Activated CD4-positive, alpha-beta T cell treated with anti-CD3 and anti-CD28 coated beads, Interleukin-2, amount 10 ng/mL, durations not matched to agents 7 days and 5 days (primary cell): Measurements from ENCODE around the gene LETM1. TPM values are rescaled to one million over a fixed set of nuclear protein-coding genes. Genes with fewer than 3 reads are reported as not detected.

ENCODE experiments used
- CTCF ChIA-PET: fragments of 350-600 bp; sonication (Branson Sonifier 250); formaldehyde crosslinking; loops from one replicate; lab custom pipeline; 2021; ENCODE audit warnings: antibody characterized with exemption; lab: Charles Lee
- POLR2A ChIA-PET: fragments of 350-600 bp; sonication (Branson Sonifier 250); formaldehyde crosslinking; loops from one replicate; lab custom pipeline; 2021; ENCODE audit warnings: antibody characterized with exemption; lab: Charles Lee
- DNase-seq: peaks from one replicate; pipeline ENCODE4 v3.0.0-alpha.2; 2020
- H3K27ac Mint-ChIP-seq: one replicate; pipeline ENCODE4 v1.8.0; 2021; ENCODE audit warnings: mild to moderate bottlenecking, moderate library complexity, mixed read lengths
- H3K27me3 Mint-ChIP-seq: one replicate; pipeline ENCODE4 v1.8.0; 2021; ENCODE audit warnings: mixed read lengths
- H3K36me3 Mint-ChIP-seq: one replicate; pipeline ENCODE4 v1.8.0; 2021; ENCODE audit warnings: low read depth, mixed read lengths
- H3K4me1 Mint-ChIP-seq: one replicate; pipeline ENCODE4 v1.8.0; 2021; ENCODE audit warnings: mixed read lengths
- H3K4me3 Mint-ChIP-seq: one replicate; pipeline ENCODE4 v1.8.0; 2021; ENCODE audit warnings: mild to moderate bottlenecking, moderate library complexity, mixed read lengths
- H3K9me3 Mint-ChIP-seq: one replicate; pipeline ENCODE4 v1.8.0; 2021; ENCODE audit warnings: mixed read lengths
- total RNA-seq, 2 experiments: library from RNA; stranded (reverse); gene quantifications; one replicate each; pipeline ENCODE4 v1.2.3, GENCODE V29; 2021

The LETM1 gene
- total RNA-seq, 2 experiments from 2014 or later, result 40.7 to 49.5 TPM

GRCh38 chr4:1862055-1862911 is 6.3 kb upstream of the LETM1 start:
- peak overlapping the region; percentile 50 for H3K4me3 Mint-ChIP-seq
- CTCF ChIA-PET, result no interaction called here
- POLR2A ChIA-PET, result no interaction called here

GRCh38 chr4:1859389-1859753 is 3.4 kb upstream of the LETM1 start:
- Mint-ChIP-seq H3K36me3 (no peaks in the 10 kb centered on the region), H3K4me1 (peaks cover 39% of the 10 kb centered on the region), H3K4me3 (no peak overlapping the region), H3K27ac (no peak overlapping the region), H3K27me3 (no peaks in the 10 kb centered on the region), H3K9me3 (no peaks in the 10 kb centered on the region)
- no peak for DNase-seq
- CTCF ChIA-PET, result interaction anchor here (0.6 kb wide), 1 partner anchor 696 kb away, joined by 3 read pairs; no protein-coding TSS in a partner anchor
- POLR2A ChIA-PET, result no interaction called here

More at GRCh38 chr4:1862055-1862911, 6.3 kb upstream of the LETM1 start:
- Mint-ChIP-seq H3K36me3 (no peaks in the 10 kb centered on the region), H3K27ac (peak overlapping the region; percentile 66), H3K27me3 (no peaks in the 10 kb centered on the region), H3K4me1 (peaks cover 28% of the 10 kb centered on the region), H3K9me3 (no peaks in the 10 kb centered on the region)
- no peak for DNase-seq

GRCh38 chr4:1857931-1858330 is 2.0 kb upstream of the LETM1 start:
- Mint-ChIP-seq H3K27me3 (no peaks in the 10 kb centered on the region), H3K9me3 (no peaks in the 10 kb centered on the region), H3K4me3 (no peak overlapping the region), H3K36me3 (no peaks in the 10 kb centered on the region), H3K4me1 (peaks cover 44% of the 10 kb centered on the region), H3K27ac (no peak overlapping the region)
- DNase-seq, result no peak
- ChIA-PET CTCF (interaction anchor here (0.6 to 2.0 kb wide), 3 partner anchors 9 to 41 kb away, joined by 3 to 4 read pairs (median 4); no protein-coding TSS in a partner anchor), POLR2A (no interaction called here)

DNA sequence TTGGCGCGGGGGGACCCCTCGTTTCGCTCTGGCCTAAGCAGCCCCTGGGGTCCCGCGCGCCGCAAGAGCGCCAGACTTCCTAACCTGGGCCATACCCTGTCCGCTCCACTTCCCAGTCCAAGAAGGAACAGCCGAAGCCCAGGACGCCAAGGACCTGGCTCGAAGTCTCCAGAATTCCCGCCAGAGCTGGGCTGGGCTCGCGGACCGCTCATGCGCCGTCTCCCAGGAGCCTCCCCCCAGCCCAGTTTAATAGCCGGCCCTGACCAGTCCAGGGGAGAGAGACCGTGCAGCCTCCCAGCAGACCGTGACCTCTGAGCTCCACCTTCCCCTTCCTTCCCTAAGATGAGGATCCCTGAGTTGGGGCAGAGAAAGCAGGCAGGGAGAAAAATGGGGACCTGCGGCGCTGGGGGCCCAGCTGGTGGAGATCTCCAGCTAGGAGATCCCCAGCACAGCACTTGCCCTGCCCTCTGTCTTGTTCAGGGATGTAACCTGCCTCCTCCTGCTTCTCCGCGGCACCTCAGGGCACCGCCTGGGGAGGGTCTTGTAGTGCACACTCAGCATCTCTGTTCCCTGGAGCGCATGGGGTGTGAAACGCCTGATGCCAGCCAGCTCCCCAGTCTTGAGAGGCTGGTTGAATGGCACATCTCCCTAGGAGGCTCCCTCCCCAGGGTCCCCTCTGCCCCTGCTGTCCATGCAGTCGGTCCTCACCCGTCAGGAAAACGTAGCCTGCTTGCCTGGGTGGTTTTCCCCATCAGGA is 1.2 kb upstream of the LETM1 start:
- CTCF ChIA-PET, result interaction anchor here (1.7 to 2.3 kb wide), 3 partner anchors 11 to 42 kb away, joined by 4 to 10 read pairs (median 4); no protein-coding TSS in a partner anchor
- Mint-ChIP-seq H3K9me3 (no peaks in the 10 kb centered on the region), H3K36me3 (no peaks in the 10 kb centered on the region), H3K4me1 (peaks cover 43% of the 10 kb centered on the region), H3K4me3 (peak overlapping the region; percentile 77), H3K27me3 (no peaks in the 10 kb centered on the region), H3K27ac (peak overlapping the region; percentile 80)
- POLR2A ChIA-PET, result interaction anchor here (1.3 kb wide), 1 partner anchor 136 kb away, joined by 3 read pairs; the partner anchor contains the start of genes TACC3 and TMEM129
- DNase-seq, result no peak

DNA sequence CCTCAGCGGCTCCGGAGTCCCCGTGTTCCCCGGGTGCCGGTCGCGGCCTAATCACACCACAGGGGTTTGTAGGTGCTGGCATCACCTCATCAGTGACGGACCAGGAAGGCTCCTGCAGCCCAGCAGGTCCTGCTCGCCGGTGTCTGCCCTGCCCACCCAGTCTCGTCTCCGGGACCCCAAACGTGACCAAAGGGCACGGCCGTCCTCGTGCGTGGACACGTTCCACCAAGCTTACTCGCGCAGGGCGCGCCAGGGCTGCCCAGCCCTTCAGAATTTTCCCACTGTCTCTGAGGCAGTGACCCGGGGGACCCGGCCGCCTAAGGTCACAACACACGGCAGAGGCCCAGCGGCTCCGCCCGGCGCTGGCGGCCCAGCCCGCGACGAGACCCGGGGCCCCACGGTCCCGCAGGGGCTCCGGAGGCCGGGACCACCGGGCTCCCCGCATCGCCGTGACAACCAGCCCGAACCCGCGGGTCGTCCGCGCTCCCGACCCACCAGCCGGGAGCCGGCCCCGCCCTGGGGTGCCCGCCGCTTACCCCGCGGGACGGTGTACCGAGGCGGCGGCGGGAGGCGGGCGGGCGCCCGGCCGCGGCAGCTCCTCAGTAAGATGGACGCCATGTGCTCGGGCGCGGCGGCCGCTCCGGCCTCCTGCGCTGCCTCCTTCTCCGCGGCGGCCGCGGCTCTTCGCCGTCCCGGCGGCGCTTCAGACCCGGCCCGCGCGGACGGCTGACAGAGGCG is 454 bp downstream of the LETM1 start:
- H3K27ac Mint-ChIP-seq, result peak overlapping the region; percentile 69
- CTCF ChIA-PET, result interaction anchor here (0.6 to 2.3 kb wide), 2 partner anchors 21 to 96 kb away, joined by 3 to 10 read pairs; no protein-coding TSS in a partner anchor
- peak; percentile 15 for DNase-seq
- peak overlapping the region; percentile 77 for H3K4me3 Mint-ChIP-seq
- H3K36me3 Mint-ChIP-seq, result no peaks in the 10 kb centered on the region
- POLR2A ChIA-PET, result interaction anchor here (1.3 kb wide), 1 partner anchor 134 kb away, joined by 3 read pairs; the partner anchor contains the start of genes TACC3 and TMEM129
- H3K9me3 Mint-ChIP-seq, result no peaks in the 10 kb centered on the region
- peaks cover 47% of the 10 kb centered on the region for H3K4me1 Mint-ChIP-seq
- H3K27me3 Mint-ChIP-seq, result no peaks in the 10 kb centered on the region

DNA sequence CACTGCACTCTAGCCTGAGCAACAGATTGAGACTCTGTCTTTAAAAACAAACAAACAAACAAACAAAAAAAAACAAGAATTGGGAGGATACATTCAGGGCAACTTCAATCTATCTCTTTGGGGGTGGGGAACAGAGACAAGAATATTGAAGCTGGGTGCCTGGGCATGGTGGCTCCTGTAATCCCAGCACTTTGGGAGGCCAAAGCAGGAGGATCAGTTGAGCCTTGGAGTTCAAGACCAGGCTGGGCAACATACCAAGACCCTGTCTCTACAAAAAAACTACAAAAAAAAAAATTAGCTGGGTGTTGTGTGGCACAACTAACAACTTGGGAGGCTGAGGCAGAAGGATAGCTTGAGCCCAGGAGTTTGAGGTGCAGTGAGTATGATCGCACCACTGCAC is 1.2 kb downstream of the LETM1 start:
- ChIA-PET POLR2A (no interaction called here), CTCF (interaction anchor here (0.6 kb wide), 1 partner anchor 95 kb away, joined by 3 read pairs; no protein-coding TSS in a partner anchor)
- Mint-ChIP-seq H3K27ac (peak overlapping the region; percentile 69), H3K27me3 (no peaks in the 10 kb centered on the region), H3K36me3 (no peaks in the 10 kb centered on the region), H3K4me1 (peaks cover 51% of the 10 kb centered on the region), H3K9me3 (no peaks in the 10 kb centered on the region), H3K4me3 (peak overlapping the region; percentile 77)
- no peak for DNase-seq

- H3K4me1 Mint-ChIP-seq, result peaks cover 53% of the 10 kb centered on the region
- no peak overlapping the region for H3K4me3 Mint-ChIP-seq
- no peak for DNase-seq
- no peaks in the 10 kb centered on the region for H3K36me3 Mint-ChIP-seq
- H3K9me3 Mint-ChIP-seq, result no peaks in the 10 kb centered on the region
- ChIA-PET POLR2A (no interaction called here), CTCF (no interaction called here)
- H3K27ac Mint-ChIP-seq, result peak overlapping the region; percentile 47
- no peaks in the 10 kb centered on the region for H3K27me3 Mint-ChIP-seq
These were observed 2.9 kb downstream of the LETM1 start for GRCh38 chr4:1852904-1853623.

- Mint-ChIP-seq H3K4me3 (no peak overlapping the region), H3K4me1 (peaks cover 44% of the 10 kb centered on the region), H3K36me3 (peaks cover 7% of the 10 kb centered on the region), H3K9me3 (no peaks in the 10 kb centered on the region), H3K27ac (no peak overlapping the region), H3K27me3 (no peaks in the 10 kb centered on the region)
- DNase-seq, result no peak
- ChIA-PET CTCF (interaction anchor here (0.7 kb wide), 1 partner anchor 204 kb away, joined by 3 read pairs; no protein-coding TSS in a partner anchor), POLR2A (interaction anchor here (0.7 kb wide), 1 partner anchor 835 kb away, joined by 3 read pairs; no protein-coding TSS in a partner anchor)
These were observed 4.2 kb downstream of the LETM1 start for GRCh38 chr4:1851575-1852410.

- Mint-ChIP-seq H3K4me3 (no peak overlapping the region), H3K36me3 (peaks cover 13% of the 10 kb centered on the region), H3K9me3 (no peaks in the 10 kb centered on the region), H3K27ac (peak overlapping the region; percentile 46), H3K27me3 (no peaks in the 10 kb centered on the region), H3K4me1 (peaks cover 46% of the 10 kb centered on the region)
- no peak for DNase-seq
- POLR2A ChIA-PET, result interaction anchor here (0.6 kb wide), 1 partner anchor 14 kb away, joined by 3 read pairs; no protein-coding TSS in a partner anchor
- CTCF ChIA-PET, result interaction anchor here (0.7 kb wide), 1 partner anchor 205 kb away, joined by 3 read pairs; no protein-coding TSS in a partner anchor
These were observed 4.8 kb downstream of the LETM1 start for GRCh38 chr4:1851160-1851559.

DNA sequence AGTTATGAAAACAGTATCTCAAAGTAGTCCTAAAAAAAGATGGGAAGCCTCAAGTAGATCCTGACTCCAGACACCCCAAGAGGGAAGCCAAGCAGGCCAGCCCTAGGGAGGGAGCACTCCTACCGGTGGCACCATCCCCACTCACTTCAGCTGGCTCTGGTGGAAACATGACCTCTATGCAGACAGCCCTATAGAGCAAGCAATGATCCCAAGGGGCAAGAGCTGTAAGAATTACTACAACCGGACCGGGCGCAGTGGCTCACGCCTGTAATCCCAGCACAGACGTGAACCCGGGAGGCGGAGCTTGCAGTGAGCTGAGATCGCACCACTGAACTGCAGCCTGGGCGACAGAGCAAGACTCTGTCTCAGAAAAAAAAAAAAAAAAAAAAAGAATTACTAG is 5.7 kb downstream of the LETM1 start:
- Mint-ChIP-seq H3K36me3 (peaks cover 15% of the 10 kb centered on the region), H3K27me3 (no peaks in the 10 kb centered on the region), H3K4me1 (peaks cover 46% of the 10 kb centered on the region), H3K27ac (no peak overlapping the region), H3K4me3 (no peak overlapping the region), H3K9me3 (no peaks in the 10 kb centered on the region)
- POLR2A ChIA-PET, result no interaction called here
- CTCF ChIA-PET, result no interaction called here
- DNase-seq, result no peak

DNA sequence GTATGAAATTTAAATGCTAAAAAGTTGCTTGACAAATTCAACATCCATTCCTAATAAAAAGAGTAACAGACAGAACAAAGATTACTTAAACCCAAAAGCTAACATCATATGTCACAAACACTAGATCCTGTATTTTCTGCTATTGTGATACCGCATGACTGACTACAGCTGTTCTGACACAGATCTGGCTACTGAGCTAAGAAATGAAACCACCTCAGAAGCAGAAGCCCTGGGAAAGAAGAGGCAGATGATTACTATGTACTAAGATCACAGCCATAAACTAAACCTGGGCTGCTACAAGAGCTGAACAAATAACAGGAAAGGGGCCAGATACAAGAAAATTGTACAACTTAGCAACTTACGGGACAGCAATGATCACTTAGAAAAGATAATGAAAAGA is 9.4 kb downstream of the LETM1 start:
- H3K9me3 Mint-ChIP-seq, result no peaks in the 10 kb centered on the region
- H3K27me3 Mint-ChIP-seq, result no peaks in the 10 kb centered on the region
- H3K4me3 Mint-ChIP-seq, result no peak overlapping the region
- H3K36me3 Mint-ChIP-seq, result peaks cover 22% of the 10 kb centered on the region
- POLR2A ChIA-PET, result no interaction called here
- peaks cover 26% of the 10 kb centered on the region for H3K4me1 Mint-ChIP-seq
- CTCF ChIA-PET, result interaction anchor here (1.7 kb wide), 1 partner anchor 113 kb away, joined by 3 read pairs; no protein-coding TSS in a partner anchor
- no peak overlapping the region for H3K27ac Mint-ChIP-seq
- no peak for DNase-seq
